Psoas muscle (tissue), 8 donors: ENCODE data around the gene EIF2S2. TPM values are rescaled to one million over a fixed set of nuclear protein-coding genes. Genes with fewer than 3 reads are reported as not detected.

Experiments used
- ATAC-seq, 4 donors: fragments of 200-7000 bp; cut with Tn5 transposase; one replicate each; pipeline ENCODE4 v1.9.1; 2020; ENCODE audit warnings: moderate library complexity in 3 of 4, mild to moderate bottlenecking in 2 of 4
- DNase-seq, 2 donors: peaks; one replicate each; pipeline ENCODE4 v3.0.0-alpha.2; 2020
- H3K27ac ChIP-seq: fragments of 200-600 bp; one replicate; pipeline ENCODE4 v1.8.0; 2022
- H3K27me3 ChIP-seq, 3 donors: fragments of 200-600 bp in 1 of 3; one replicate each; pipeline versions ENCODE4 v1.6.1 to v1.8.0; 2013 to 2022; ENCODE audit warnings: low read length in 2 of 3, mild to moderate bottlenecking in 2 of 3, moderate library complexity in 1 of 3; ENCODE audit not compliant: insufficient read depth in 3 of 3
- H3K36me3 ChIP-seq, 2 donors: fragments of 200-600 bp in 1 of 2; one replicate each; pipeline versions ENCODE4 v1.6.1 to v1.8.0; 2013 to 2022; ENCODE audit warnings: low read depth in 1 of 2, mild to moderate bottlenecking in 1 of 2, moderate library complexity in 1 of 2; ENCODE audit not compliant: insufficient read depth in 1 of 2
- H3K4me1 ChIP-seq: fragments of 200-600 bp; one replicate; pipeline ENCODE4 v1.8.0; 2022
- H3K4me3 ChIP-seq: fragments of 200-600 bp; one replicate; pipeline ENCODE4 v1.8.0; 2022; ENCODE audit warnings: mild to moderate bottlenecking
- H3K9me3 ChIP-seq: fragments of 200-600 bp; one replicate; pipeline ENCODE4 v1.8.0; 2022
- CTCF ChIP-seq: fragments of 200-600 bp; IDR thresholded peaks from one replicate; pipeline ENCODE4 v1.8.0; 2022; ENCODE audit warnings: antibody characterized with exemption
- WGBS, 3 donors: extraction: QIAGEN DNeasy Blood & Tissue Kit; methylation state at CpG; one replicate each; pipeline versions ENCODE4 v1.1.6 to v1.1.7; 2013; 5-methylcytosine and 5-hydroxymethylcytosine counted together
- intact Hi-C, 2 donors: fragments of 100-400 bp; cut with DNase I; formaldehyde crosslinking; loops; one replicate each; pipeline versions ENCODE4 v1.11.0 to v1.14.2; 2022
- polyA plus RNA-seq, 3 donors: library from polyadenylated mRNA; stranded (reverse); fragments of 200-250 nt; gene quantifications; one replicate each; pipeline ENCODE4 v1.2.3, GENCODE V29; 2013
- total RNA-seq, 4 donors: library from RNA; stranded (reverse); fragmentation: NEBNext Ultra II Directional in 2 of 4; extraction: Animal tissue kit (Norgen Biotek cat#: 25700) in 2 of 4; gene quantifications; one replicate each; pipeline versions ENCODE4 v1.2.1 to v1.2.4, GENCODE V29; 2021 to 2023
- donor health status: healthy with polysubstance abuse.
- donor health status: DM: no; HTN: no; CAD: no; lungs with moderate emphysema.
- donor health status: Bipolar disorder and iron deficiency.
- donor health status: healthy.
- donor health status: DM: yes; HTN: yes; CAD: no.
- donor health status: DM: no; HTN: no; CAD: no.
- donor health status: DM: no; HTN: no; CAD: no.
- donor health status: DM: yes; HTN: yes; CAD: no.

The EIF2S2 gene
- total and polyA plus RNA-seq, 7 donors = 49.4 to 219 (median 88.9) TPM

GRCh38 chr20:34066476-34067090 is 45.5 kb downstream of the EIF2S2 start:
- no peaks in the 10 kb centered on the region for H3K9me3 ChIP-seq
- peaks cover 24% of the 10 kb centered on the region for H3K4me1 ChIP-seq
- 58 to 73% (median 73%) methylated on average over 3 of the region's 3 CpGs for WGBS, 3 donors
- H3K27me3 ChIP-seq = no peaks in the 10 kb centered on the region
- peaks cover 0 to 3% of the 10 kb centered on the region in 2 donors for H3K36me3 ChIP-seq
- no peak overlapping the region for H3K27ac ChIP-seq
- TF ChIP-seq CTCF = no peak
- ATAC-seq (no peak), DNase-seq (no peak)
- no peak overlapping the region for H3K4me3 ChIP-seq
- intact Hi-C loops = loop anchor here (5.0 kb wide), 2 partner anchors 74 to 204 kb away; partner anchors contain the start of gene RALY (in 1 of the 2)

GRCh38 chr20:34065260-34065659 is 46.8 kb downstream of the EIF2S2 start:
- H3K27ac ChIP-seq = no peak overlapping the region
- H3K4me1 ChIP-seq = peaks cover 24% of the 10 kb centered on the region

GRCh38 chr20:34064286-34064685 is 47.8 kb downstream of the EIF2S2 start:
- no peak overlapping the region for H3K27ac ChIP-seq
- 97 to 100% (median 98%) methylated on average over 3 of the region's 3 CpGs for WGBS, 3 donors
- H3K4me3 ChIP-seq = no peak overlapping the region
- ATAC-seq (no peak), DNase-seq (no peak)
- no peaks in the 10 kb centered on the region for H3K36me3 ChIP-seq
- TF ChIP-seq CTCF = no peak
- no peaks in the 10 kb centered on the region for H3K9me3 ChIP-seq
- H3K4me1 ChIP-seq = peaks cover 14% of the 10 kb centered on the region
- intact Hi-C loops = loop anchor here in 1 of 2 donors (5.0 kb wide), 1 partner anchor 52 kb away; no protein-coding TSS in a partner anchor
- H3K27me3 ChIP-seq = no peaks in the 10 kb centered on the region

More at GRCh38 chr20:34065260-34065659, 46.8 kb downstream of the EIF2S2 start:
- no peaks in the 10 kb centered on the region for H3K9me3 ChIP-seq
- ATAC-seq = no peak
- TF ChIP-seq CTCF = no peak
- H3K27me3 ChIP-seq = no peaks in the 10 kb centered on the region
- intact Hi-C loops = loop anchor here (5.0 kb wide), 2 partner anchors 73 to 203 kb away; partner anchors contain the start of gene RALY (in 1 of the 2)
- DNase-seq = no peak
- 85 to 95% (median 88%) methylated on average over 2 of the region's 2 CpGs for WGBS, 3 donors
- H3K36me3 ChIP-seq = no peaks in the 10 kb centered on the region
- H3K4me3 ChIP-seq = no peak overlapping the region

GRCh38 chr20:34062570-34063482 is 49.2 kb downstream of the EIF2S2 start:
- no peaks in the 10 kb centered on the region for H3K9me3 ChIP-seq
- H3K4me3 ChIP-seq = no peak overlapping the region
- H3K27ac ChIP-seq = no peak overlapping the region
- TF ChIP-seq CTCF = no peak
- ATAC-seq = peak in 3 of 4 donors; percentile 41 to 48 (median 41)
- DNase-seq = no peak
- H3K27me3 ChIP-seq = no peaks in the 10 kb centered on the region
- intact Hi-C loops = loop anchor here in 1 of 2 donors (5.0 kb wide), 1 partner anchor 51 kb away; no protein-coding TSS in a partner anchor
- peaks cover 8% of the 10 kb centered on the region for H3K4me1 ChIP-seq
- H3K36me3 ChIP-seq = no peaks in the 10 kb centered on the region
- 82 to 85% (median 84%) methylated on average over 5 of the region's 5 CpGs for WGBS, 3 donors
